ENCODE data around the gene MEIS2.

DNA sequence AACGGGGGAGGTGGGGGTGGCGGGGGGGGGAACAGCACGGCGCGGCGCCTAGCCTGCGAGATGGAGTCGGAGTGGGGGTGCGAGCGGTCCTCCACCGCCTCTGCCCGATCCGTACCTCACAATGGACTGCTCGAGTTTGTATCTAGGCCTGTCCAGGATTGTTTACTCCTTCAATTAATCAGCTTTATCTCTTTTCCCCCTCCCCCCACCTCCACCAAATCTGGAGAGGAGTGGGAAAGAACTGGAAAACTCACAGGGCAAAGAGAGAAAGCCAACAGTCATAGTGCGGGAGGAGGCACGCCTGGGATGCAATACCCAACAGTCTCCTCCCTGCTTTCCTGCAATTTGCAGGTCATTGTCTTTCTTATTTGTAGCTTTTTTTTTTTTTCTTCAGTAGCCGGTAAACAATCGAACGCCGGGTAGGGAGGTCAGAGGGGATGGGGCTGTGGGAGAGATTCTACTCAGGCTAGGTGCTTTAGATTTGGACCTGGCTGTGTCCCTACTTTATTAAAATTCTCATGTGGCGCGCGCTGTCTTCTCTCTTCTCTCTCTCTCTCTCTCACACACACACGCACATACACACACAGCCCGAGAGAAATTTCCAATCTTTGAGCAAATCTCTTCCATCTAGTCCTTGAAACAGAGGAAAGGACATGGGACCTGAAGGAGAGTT lies 6.9 kb upstream of the MEIS2 start:
- TF ChIP-seq, protein P1, sequence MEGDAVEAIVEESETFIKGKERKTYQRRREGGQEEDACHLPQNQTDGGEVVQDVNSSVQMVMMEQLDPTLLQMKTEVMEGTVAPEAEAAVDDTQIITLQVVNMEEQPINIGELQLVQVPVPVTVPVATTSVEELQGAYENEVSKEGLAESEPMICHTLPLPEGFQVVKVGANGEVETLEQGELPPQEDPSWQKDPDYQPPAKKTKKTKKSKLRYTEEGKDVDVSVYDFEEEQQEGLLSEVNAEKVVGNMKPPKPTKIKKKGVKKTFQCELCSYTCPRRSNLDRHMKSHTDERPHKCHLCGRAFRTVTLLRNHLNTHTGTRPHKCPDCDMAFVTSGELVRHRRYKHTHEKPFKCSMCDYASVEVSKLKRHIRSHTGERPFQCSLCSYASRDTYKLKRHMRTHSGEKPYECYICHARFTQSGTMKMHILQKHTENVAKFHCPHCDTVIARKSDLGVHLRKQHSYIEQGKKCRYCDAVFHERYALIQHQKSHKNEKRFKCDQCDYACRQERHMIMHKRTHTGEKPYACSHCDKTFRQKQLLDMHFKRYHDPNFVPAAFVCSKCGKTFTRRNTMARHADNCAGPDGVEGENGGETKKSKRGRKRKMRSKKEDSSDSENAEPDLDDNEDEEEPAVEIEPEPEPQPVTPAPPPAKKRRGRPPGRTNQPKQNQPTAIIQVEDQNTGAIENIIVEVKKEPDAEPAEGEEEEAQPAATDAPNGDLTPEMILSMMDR (IDR thresholded peaks at IDR 0.05), result no peak
- TF ChIP-seq POLR2A (IDR thresholded peaks at IDR 0.05), result no peak
- TF ChIP-seq EP300 (IDR thresholded peaks at IDR 0.05), result peak in 1 of 4 donors; percentile 20
- TF ChIP-seq POLR2AphosphoS5 (IDR thresholded peaks at IDR 0.05), result peak in 3 of 4 donors; percentile 41 to 51 (median 50)
